Ovary (tissue), 3 donors: Measurements from ENCODE around the gene EEF1E1.

ENCODE experiments used
- CTCF ChIP-seq, 3 donors: fragments of 450-650 bp in 2 of 3; fragments of 200-600 bp in 1 of 3; IDR thresholded peaks; one replicate each; pipeline versions ENCODE4 v1.5.1 to v1.8.0; 2016 to 2022; ENCODE audit warnings: antibody characterized with exemption in 3 of 3, mild to moderate bottlenecking in 1 of 3
- EP300 ChIP-seq: sonication (generic); formaldehyde crosslinking; IDR thresholded peaks from one replicate; pipeline ENCODE4 v1.6.1; 2017; ENCODE audit warnings: antibody characterized with exemption
- POLR2A ChIP-seq: fragments of 450-650 bp; IDR thresholded peaks from one replicate; pipeline ENCODE4 v1.6.1; 2017; ENCODE audit warnings: antibody characterized with exemption, mild to moderate bottlenecking, moderate library complexity
- donor health status: DM: no; HTN: no; CAD: no.

- no peak for TF ChIP-seq CTCF (IDR thresholded peaks at IDR 0.05)
- no peak for TF ChIP-seq POLR2A
- TF ChIP-seq EP300, result no peak
These were observed 10.8 kb upstream of the EEF1E1 start for GRCh38 chr6:8113131-8113654.
